DMS 273 treated with DMSO at 0.1 percent for 48 hours (cell line): Measurements from ENCODE around the gene CCDC146.
"Not testable (repeated sequence)": the region's sequence is repeated elsewhere in the genome, so short reads cannot be mapped to it uniquely, and the experiment has no call there.

Experiments used
- DNase-seq: peaks from one replicate; lab custom pipeline; 2025; lab: John Stamatoyannopoulos, UW

CCDC146 gene

GRCh38 chr7:77327932-77328628, 205.7 kb downstream of the CCDC146 start:
- DNase-seq, result no peak

- no peak for DNase-seq
These were observed 206.3 kb downstream of the CCDC146 start for GRCh38 chr7:77328669-77329068.

GRCh38 chr7:77329466-77330168, 207.2 kb downstream of the CCDC146 start:
- no peak for DNase-seq

- DNase-seq, result no peak
These were observed 207.9 kb downstream of the CCDC146 start for GRCh38 chr7:77330169-77330882.

- DNase-seq, result peak; percentile 95
These were observed 209.7 kb downstream of the CCDC146 start for GRCh38 chr7:77331938-77332695.

GRCh38 chr7:77334039-77334438, 211.6 kb downstream of the CCDC146 start:
- DNase-seq, result not testable (repeated sequence)

- no peak for DNase-seq
These were observed 213.2 kb downstream of the CCDC146 start for GRCh38 chr7:77335581-77335980.

- DNase-seq, result no peak
These were observed 215.1 kb downstream of the CCDC146 start for GRCh38 chr7:77337456-77337990.

- DNase-seq, result no peak
These were observed 215.8 kb downstream of the CCDC146 start for GRCh38 chr7:77338260-77338659.

- DNase-seq, result no peak
These were observed 216.6 kb downstream of the CCDC146 start for GRCh38 chr7:77338883-77339629.

- DNase-seq, result no peak
These were observed 217.3 kb downstream of the CCDC146 start for GRCh38 chr7:77339726-77340125.
